MCF 10A (cell line): ENCODE results near the gene MPRIP. TPM values are rescaled to one million over a fixed set of nuclear protein-coding genes. Genes with fewer than 3 reads are reported as not detected.

ENCODE experiments used
- BruUV-seq: library from RNA; stranded (reverse); fragments of 400-500 nt; replicated peaks from 2 replicates; lab custom pipeline; 2021; lab: Mats Ljungman, UMichigan
- CTCF ChIA-PET: fragments of 300-600 bp; sonication (Branson Sonifier 250); formaldehyde crosslinking; extraction: SDS; loops from one replicate; lab custom pipeline; 2021; ENCODE audit warnings: antibody characterized with exemption, inconsistent platforms; lab: Yijun Ruan, JAX
- POLR2A ChIA-PET: fragments of 300-600, 350-650 bp; sonication (Branson Sonifier 250); formaldehyde crosslinking; extraction: SDS; loops from one replicate; lab custom pipeline; 2020; ENCODE audit warnings: antibody characterized with exemption, inconsistent platforms; lab: Yijun Ruan, JAX
- DNase-seq: peaks from one replicate; pipeline ENCODE4 v3.0.0-alpha.2; 2018; ENCODE audit not compliant: unreplicated experiment
- H3K27ac Mint-ChIP-seq: one replicate; pipeline ENCODE4 v1.8.0; 2022; ENCODE audit warnings: mild to moderate bottlenecking, low read depth, mixed read lengths; ENCODE audit not compliant: unreplicated experiment
- H3K27me3 Mint-ChIP-seq: one replicate; pipeline ENCODE4 v1.8.0; 2022; ENCODE audit warnings: mixed read lengths; ENCODE audit not compliant: insufficient read depth, unreplicated experiment
- H3K36me3 Mint-ChIP-seq: one replicate; pipeline ENCODE4 v1.8.0; 2022; ENCODE audit warnings: mild to moderate bottlenecking, moderate library complexity, mixed read lengths; ENCODE audit not compliant: insufficient read depth, unreplicated experiment
- H3K4me1 Mint-ChIP-seq: one replicate; pipeline ENCODE4 v1.8.0; 2022; ENCODE audit warnings: mixed read lengths; ENCODE audit not compliant: insufficient read depth, unreplicated experiment
- H3K4me3 Mint-ChIP-seq: one replicate; pipeline ENCODE4 v1.8.0; 2022; ENCODE audit warnings: mild to moderate bottlenecking, moderate library complexity, mixed read lengths; ENCODE audit not compliant: unreplicated experiment
- H3K9me3 Mint-ChIP-seq: one replicate; pipeline ENCODE4 v1.8.0; 2022; ENCODE audit warnings: mixed read lengths; ENCODE audit not compliant: unreplicated experiment
- CTCF ChIP-seq: fragments of 200-600 bp; IDR thresholded peaks from one replicate; pipeline ENCODE4 v1.8.0; 2022; ENCODE audit warnings: antibody characterized with exemption, mild to moderate bottlenecking; ENCODE audit not compliant: unreplicated experiment
- intact Hi-C: fragments of 100-400 bp; cut with micrococcal nuclease; formaldehyde crosslinking; loops from 2 replicates; pipeline ENCODE4 v1.14.1; 2022
- total RNA-seq: library from RNA; stranded (reverse); gene quantifications from 2 replicates; pipeline ENCODE4 v1.2.3, GENCODE V29; 2022

MPRIP gene
- total RNA-seq, 1 experiment from 2014 or later, result 230 TPM

- ChIA-PET POLR2A (no interaction called here), CTCF (interaction anchor here (0.6 to 1.0 kb wide), 2 partner anchors 77 to 155 kb away, joined by 3 to 4 read pairs; no protein-coding TSS in a partner anchor)
- TF ChIP-seq CTCF, result no peak
- no TSS peak for BruUV-seq
- Mint-ChIP-seq H3K4me3 (no peak overlapping the region), H3K27ac (no peak overlapping the region), H3K27me3 (no peaks in the 10 kb centered on the region), H3K36me3 (no peaks in the 10 kb centered on the region), H3K9me3 (no peaks in the 10 kb centered on the region), H3K4me1 (no peaks in the 10 kb centered on the region)
- no peak for DNase-seq
- intact Hi-C loops, result no loop called here
These were observed 44.5 kb upstream of the MPRIP start for GRCh38 chr17:16997514-16998429.

- intact Hi-C loops, result loop anchor here (5.0 to 10.0 kb wide), 3 partner anchors 155 to 642 kb away; no protein-coding TSS in a partner anchor
- no TSS peak for BruUV-seq
- ChIA-PET CTCF (interaction anchor here (0.6 to 2.1 kb wide), 17 partner anchors 7 to 316 kb away, joined by 3 to 6 read pairs (median 4); no protein-coding TSS in a partner anchor), POLR2A (interaction anchor here (0.7 kb wide), 1 partner anchor 238 kb away, joined by 3 read pairs; no protein-coding TSS in a partner anchor)
- Mint-ChIP-seq H3K4me1 (no peaks in the 10 kb centered on the region), H3K36me3 (no peaks in the 10 kb centered on the region), H3K4me3 (no peak overlapping the region), H3K9me3 (no peaks in the 10 kb centered on the region), H3K27ac (no peak overlapping the region), H3K27me3 (no peaks in the 10 kb centered on the region)
- TF ChIP-seq CTCF, result no peak
- DNase-seq, result no peak
These were observed 42.2 kb upstream of the MPRIP start for GRCh38 chr17:16999931-17000625.

GRCh38 chr17:17001076-17001777 is 41.0 kb upstream of the MPRIP start:
- H3K9me3 Mint-ChIP-seq, result no peaks in the 10 kb centered on the region
- no peak overlapping the region for H3K27ac Mint-ChIP-seq
- no peak for DNase-seq
- intact Hi-C loops, result loop anchor here (5.0 to 10.0 kb wide), 3 partner anchors 154 to 641 kb away; no protein-coding TSS in a partner anchor
- no peaks in the 10 kb centered on the region for H3K4me1 Mint-ChIP-seq
- no peaks in the 10 kb centered on the region for H3K36me3 Mint-ChIP-seq
- BruUV-seq, result no TSS peak
- TF ChIP-seq CTCF, result no peak
- POLR2A ChIA-PET, result no interaction called here
- H3K27me3 Mint-ChIP-seq, result no peaks in the 10 kb centered on the region
- no peak overlapping the region for H3K4me3 Mint-ChIP-seq
- CTCF ChIA-PET, result interaction anchor here (0.6 to 2.1 kb wide), 15 partner anchors 8 to 631 kb away, joined by 3 to 4 read pairs (median 3); no protein-coding TSS in a partner anchor
